ENCODE results near the gene AKAP13.
"Not testable (repeated sequence)": the region's sequence is repeated elsewhere in the genome, so short reads cannot be mapped to it uniquely, and the experiment has no call there.

AKAP13 gene

GRCh38 chr15:85429522-85429921 is 49.1 kb downstream of the AKAP13 start:
- H3K27me3 ChIP-seq, result no peaks in the 10 kb centered on the region
- no peak overlapping the region for H3K4me3 ChIP-seq (ENCODE audit: low read depth in 1 of 2, low read length in 1 of 2)
- H3K4me1 ChIP-seq (ENCODE audit: control insufficient read depth in 1 of 2, insufficient read depth in 1 of 2, low read depth in 1 of 2, low read length in 1 of 2), result no peaks in the 10 kb centered on the region
- H3K9me3 ChIP-seq, result no peaks in the 10 kb centered on the region
- no peak overlapping the region for H3K27ac ChIP-seq
- no peaks in the 10 kb centered on the region for H3K36me3 ChIP-seq
- TF ChIP-seq CTCF (IDR thresholded peaks at IDR 0.05), result no peak

GRCh38 chr15:85430406-85431204 is 50.2 kb downstream of the AKAP13 start:
- Histone ChIP-seq H3K4me1 (ENCODE audit: control insufficient read depth in 1 of 2, insufficient read depth in 1 of 2, low read depth in 1 of 2, low read length in 1 of 2) (no peaks in the 10 kb centered on the region), H3K27me3 (no peaks in the 10 kb centered on the region), H3K27ac (no peak overlapping the region), H3K36me3 (no peaks in the 10 kb centered on the region), H3K9me3 (no peaks in the 10 kb centered on the region), H3K4me3 (ENCODE audit: low read depth in 1 of 2, low read length in 1 of 2) (no peak overlapping the region)
- TF ChIP-seq CTCF (IDR thresholded peaks at IDR 0.05), result no peak

- no peak for TF ChIP-seq CTCF (IDR thresholded peaks at IDR 0.05)
- no peaks in the 10 kb centered on the region for H3K4me1 ChIP-seq (ENCODE audit: control insufficient read depth in 1 of 2, insufficient read depth in 1 of 2, low read depth in 1 of 2, low read length in 1 of 2)
These were observed 59.6 kb downstream of the AKAP13 start for GRCh38 chr15:85439996-85440395.

GRCh38 chr15:85440451-85440850 is 60.0 kb downstream of the AKAP13 start:
- TF ChIP-seq CTCF (IDR thresholded peaks at IDR 0.05), result no peak
- Histone ChIP-seq H3K4me3 (ENCODE audit: low read depth in 1 of 2, low read length in 1 of 2) (no peak overlapping the region), H3K27ac (no peak overlapping the region), H3K9me3 (no peaks in the 10 kb centered on the region), H3K4me1 (ENCODE audit: control insufficient read depth in 1 of 2, insufficient read depth in 1 of 2, low read depth in 1 of 2, low read length in 1 of 2) (no peaks in the 10 kb centered on the region), H3K27me3 (no peaks in the 10 kb centered on the region), H3K36me3 (no peaks in the 10 kb centered on the region)

More at GRCh38 chr15:85439996-85440395, 59.6 kb downstream of the AKAP13 start:
- Histone ChIP-seq H3K9me3 (no peaks in the 10 kb centered on the region), H3K27ac (no peak overlapping the region), H3K4me3 (ENCODE audit: low read depth in 1 of 2, low read length in 1 of 2) (no peak overlapping the region), H3K27me3 (no peaks in the 10 kb centered on the region), H3K36me3 (no peaks in the 10 kb centered on the region)

GRCh38 chr15:85441854-85442253 is 61.5 kb downstream of the AKAP13 start:
- not testable (repeated sequence) for H3K27ac ChIP-seq, H3K27me3 ChIP-seq

GRCh38 chr15:85443046-85443445 is 62.6 kb downstream of the AKAP13 start:
- no peaks in the 10 kb centered on the region for H3K36me3 ChIP-seq
- no peak overlapping the region for H3K27ac ChIP-seq
- H3K4me3 ChIP-seq (ENCODE audit: low read depth in 1 of 2, low read length in 1 of 2), result no peak overlapping the region
- no peak for TF ChIP-seq CTCF (IDR thresholded peaks at IDR 0.05)
- H3K4me1 ChIP-seq (ENCODE audit: control insufficient read depth in 1 of 2, insufficient read depth in 1 of 2, low read depth in 1 of 2, low read length in 1 of 2), result no peaks in the 10 kb centered on the region
- H3K9me3 ChIP-seq, result no peaks in the 10 kb centered on the region
- H3K27me3 ChIP-seq, result no peaks in the 10 kb centered on the region

More at GRCh38 chr15:85441854-85442253, 61.5 kb downstream of the AKAP13 start:
- not testable (repeated sequence) for H3K36me3 ChIP-seq; H3K9me3 ChIP-seq; H3K4me3 ChIP-seq (ENCODE audit: low read depth in 1 of 2, low read length in 1 of 2); H3K4me1 ChIP-seq (ENCODE audit: control insufficient read depth in 1 of 2, insufficient read depth in 1 of 2, low read depth in 1 of 2, low read length in 1 of 2)
